Stomach smooth muscle (tissue), 2 donors: ENCODE results near the gene CD7.

ENCODE experiments used
- H3K27ac ChIP-seq: one replicate; pipeline ENCODE4 v1.7.0; 2013; ENCODE audit warnings: mild to moderate bottlenecking, low read length, inconsistent platforms
- H3K27me3 ChIP-seq, 2 donors: one replicate each; pipeline ENCODE4 v1.7.0; 2013; ENCODE audit warnings: low read length in 2 of 2; ENCODE audit not compliant: insufficient read depth in 2 of 2, control insufficient read depth in 1 of 2
- H3K36me3 ChIP-seq, 2 donors: one replicate each; pipeline ENCODE4 v1.7.0; 2013; ENCODE audit warnings: low read length in 2 of 2; ENCODE audit not compliant: control insufficient read depth in 2 of 2, insufficient read depth in 2 of 2
- H3K4me1 ChIP-seq: one replicate; pipeline ENCODE4 v1.7.0; 2013; ENCODE audit warnings: low read length; ENCODE audit not compliant: control insufficient read depth, insufficient read depth
- H3K4me3 ChIP-seq, 2 donors: one replicate each; pipeline ENCODE4 v1.7.0; 2013; ENCODE audit warnings: low read length in 2 of 2
- H3K9ac ChIP-seq, 2 donors: one replicate each; pipeline ENCODE4 v1.7.0; 2013; ENCODE audit warnings: low read length in 2 of 2, mild to moderate bottlenecking in 1 of 2
- H3K9me3 ChIP-seq, 2 donors: one replicate each; pipeline ENCODE4 v1.7.0; 2013; ENCODE audit warnings: low read length in 2 of 2; ENCODE audit not compliant: control insufficient read depth in 2 of 2
- donor health status: healthy.
- donor health status: Pancreatic carcinoma.

Gene CD7

GRCh38 chr17:82281076-82281475 is 36.3 kb downstream of the CD7 start:
- Histone ChIP-seq H3K9ac (no peak overlapping the region), H3K36me3 (peaks cover 4% of the 10 kb centered on the region in 2 donors), H3K9me3 (no peaks in the 10 kb centered on the region), H3K27ac (no peak overlapping the region), H3K4me3 (no peak overlapping the region), H3K27me3 (no peaks in the 10 kb centered on the region), H3K4me1 (peaks cover 4% of the 10 kb centered on the region)

- no peak overlapping the region for H3K4me3 ChIP-seq
- H3K27me3 ChIP-seq = no peaks in the 10 kb centered on the region
- no peaks in the 10 kb centered on the region for H3K9me3 ChIP-seq
- H3K9ac ChIP-seq = no peak overlapping the region
- H3K4me1 ChIP-seq = peaks cover 4% of the 10 kb centered on the region
- peaks cover 4% of the 10 kb centered on the region in 2 donors for H3K36me3 ChIP-seq
- no peak overlapping the region for H3K27ac ChIP-seq
Measured at GRCh38 chr17:82280537-82280936, 36.9 kb downstream of the CD7 start.

DNA sequence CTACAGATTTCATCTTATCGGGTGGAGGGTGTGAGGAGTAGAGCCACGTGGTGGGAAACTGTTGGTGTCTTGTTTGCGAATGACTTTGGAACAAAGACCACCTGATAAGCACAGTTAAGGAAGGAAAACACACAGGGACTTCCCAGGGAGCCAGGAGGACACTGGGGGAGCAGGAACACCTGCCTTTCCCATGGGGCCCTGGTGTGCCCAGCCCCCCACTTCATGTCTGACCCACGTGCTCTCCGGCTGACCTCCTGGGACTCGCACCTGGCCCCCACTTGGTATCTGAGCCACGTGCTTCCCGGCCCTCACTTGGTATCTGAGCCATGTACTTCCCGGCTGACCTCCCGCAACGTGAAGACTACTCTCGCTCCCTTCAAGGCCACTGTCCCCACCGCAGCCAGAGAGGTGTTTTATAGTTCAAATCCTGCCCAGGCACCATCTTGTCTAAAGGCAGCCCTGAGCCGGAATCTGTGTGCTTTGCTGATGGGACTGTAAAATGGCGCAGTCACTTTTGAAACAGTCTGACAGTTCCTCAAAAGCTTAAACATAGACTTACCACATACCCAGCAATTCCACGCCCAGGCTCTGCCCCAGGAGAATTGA is 38.5 kb downstream of the CD7 start:
- H3K4me1 ChIP-seq = peaks cover 16% of the 10 kb centered on the region
- no peak overlapping the region for H3K4me3 ChIP-seq
- H3K9me3 ChIP-seq = no peaks in the 10 kb centered on the region
- H3K9ac ChIP-seq = no peak overlapping the region
- H3K27me3 ChIP-seq = no peaks in the 10 kb centered on the region
- no peak overlapping the region for H3K27ac ChIP-seq
- H3K36me3 ChIP-seq = peaks cover 4% of the 10 kb centered on the region in 2 donors

GRCh38 chr17:82278308-82278707 is 39.1 kb downstream of the CD7 start:
- Histone ChIP-seq H3K27me3 (no peaks in the 10 kb centered on the region), H3K9ac (no peak overlapping the region), H3K9me3 (no peaks in the 10 kb centered on the region), H3K4me3 (no peak overlapping the region), H3K27ac (no peak overlapping the region), H3K4me1 (peaks cover 19% of the 10 kb centered on the region), H3K36me3 (peaks cover 4% of the 10 kb centered on the region in 2 donors)

GRCh38 chr17:82277851-82278250 is 39.6 kb downstream of the CD7 start:
- Histone ChIP-seq H3K27ac (no peak overlapping the region), H3K9ac (no peak overlapping the region), H3K27me3 (no peaks in the 10 kb centered on the region), H3K36me3 (peaks cover 4% of the 10 kb centered on the region in 2 donors), H3K9me3 (no peaks in the 10 kb centered on the region), H3K4me3 (no peak overlapping the region), H3K4me1 (peaks cover 15% of the 10 kb centered on the region)

DNA sequence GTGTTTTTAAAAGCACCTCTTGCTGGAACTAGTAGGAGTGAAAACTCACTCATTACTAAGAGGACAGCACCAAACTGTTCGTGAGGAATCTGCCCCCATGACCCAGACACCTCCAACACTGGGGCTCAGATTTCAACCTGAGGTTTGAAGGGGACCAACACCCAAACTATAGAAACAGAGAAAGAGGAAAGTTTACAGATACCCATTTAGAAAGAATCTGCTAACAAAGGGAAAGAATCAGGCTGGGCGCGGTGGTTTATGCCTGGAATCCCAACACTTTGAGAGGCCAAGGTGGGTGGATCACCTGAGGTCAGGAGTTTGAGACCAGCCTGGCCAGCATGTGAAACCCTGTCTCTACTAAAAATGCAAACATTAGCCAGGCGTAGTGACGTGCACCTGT is 40.5 kb downstream of the CD7 start:
- Histone ChIP-seq H3K9ac (no peak overlapping the region), H3K27ac (no peak overlapping the region), H3K9me3 (no peaks in the 10 kb centered on the region), H3K4me3 (no peak overlapping the region), H3K4me1 (peaks cover 19% of the 10 kb centered on the region), H3K36me3 (peaks cover 4% of the 10 kb centered on the region in 2 donors), H3K27me3 (no peaks in the 10 kb centered on the region)

GRCh38 chr17:82275326-82275725 is 42.1 kb downstream of the CD7 start:
- Histone ChIP-seq H3K36me3 (peaks cover 11 to 14% of the 10 kb centered on the region in 2 donors), H3K9ac (no peak overlapping the region), H3K4me1 (peaks cover 35% of the 10 kb centered on the region), H3K27ac (no peak overlapping the region), H3K4me3 (no peak overlapping the region), H3K27me3 (no peaks in the 10 kb centered on the region), H3K9me3 (no peaks in the 10 kb centered on the region)

DNA sequence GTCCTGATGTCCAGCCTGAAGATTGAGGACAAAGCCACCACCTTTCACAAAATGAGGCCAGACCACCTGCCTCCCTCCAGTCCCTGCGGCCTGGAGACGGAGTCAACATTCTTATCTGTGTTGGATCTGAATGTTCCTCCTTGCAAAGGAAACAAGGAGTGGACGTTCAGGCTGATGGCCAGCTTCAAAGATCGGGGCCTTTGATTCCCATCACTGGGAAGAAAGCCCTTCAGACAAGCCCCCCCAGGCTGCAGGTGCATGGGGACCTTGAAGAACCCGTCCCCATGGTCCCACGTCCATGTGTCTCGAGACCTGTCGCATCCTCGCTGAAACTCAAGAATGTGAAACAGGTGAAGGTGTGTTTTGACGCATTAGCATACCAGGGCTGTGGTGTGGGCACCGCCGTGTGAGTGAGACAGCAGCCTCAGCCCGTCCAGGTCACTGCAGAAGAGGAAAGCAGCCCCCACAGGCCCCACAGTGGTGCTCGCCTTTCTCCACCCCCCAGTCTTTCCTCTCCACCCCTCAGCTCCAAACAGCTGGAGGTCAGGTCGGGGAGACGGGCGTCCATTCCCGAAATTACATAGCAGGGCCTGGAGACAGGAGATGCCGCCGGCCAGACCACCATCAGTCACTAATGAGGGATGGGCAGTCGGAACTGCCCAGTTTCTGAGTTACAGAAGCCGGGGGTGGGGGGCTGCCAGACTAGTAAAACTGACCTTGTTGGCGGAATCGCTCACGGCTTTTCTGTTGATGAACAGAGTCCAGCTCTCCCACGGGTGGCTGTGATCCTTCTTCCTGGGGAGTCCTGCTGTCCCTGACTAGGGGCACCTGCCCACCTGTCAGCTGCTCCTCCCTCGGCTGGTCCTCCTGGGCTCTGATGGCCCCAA is 43.0 kb downstream of the CD7 start:
- H3K9ac ChIP-seq = peak overlapping the region; percentile 64 to 81
- peak overlapping the region; percentile 78 to 86 for H3K4me3 ChIP-seq
- H3K27ac ChIP-seq = peak overlapping the region; percentile 91
- H3K4me1 ChIP-seq = peaks cover 45% of the 10 kb centered on the region
- no peaks in the 10 kb centered on the region for H3K27me3 ChIP-seq
- no peaks in the 10 kb centered on the region for H3K9me3 ChIP-seq
- H3K36me3 ChIP-seq = peaks cover 11 to 17% of the 10 kb centered on the region in 2 donors

DNA sequence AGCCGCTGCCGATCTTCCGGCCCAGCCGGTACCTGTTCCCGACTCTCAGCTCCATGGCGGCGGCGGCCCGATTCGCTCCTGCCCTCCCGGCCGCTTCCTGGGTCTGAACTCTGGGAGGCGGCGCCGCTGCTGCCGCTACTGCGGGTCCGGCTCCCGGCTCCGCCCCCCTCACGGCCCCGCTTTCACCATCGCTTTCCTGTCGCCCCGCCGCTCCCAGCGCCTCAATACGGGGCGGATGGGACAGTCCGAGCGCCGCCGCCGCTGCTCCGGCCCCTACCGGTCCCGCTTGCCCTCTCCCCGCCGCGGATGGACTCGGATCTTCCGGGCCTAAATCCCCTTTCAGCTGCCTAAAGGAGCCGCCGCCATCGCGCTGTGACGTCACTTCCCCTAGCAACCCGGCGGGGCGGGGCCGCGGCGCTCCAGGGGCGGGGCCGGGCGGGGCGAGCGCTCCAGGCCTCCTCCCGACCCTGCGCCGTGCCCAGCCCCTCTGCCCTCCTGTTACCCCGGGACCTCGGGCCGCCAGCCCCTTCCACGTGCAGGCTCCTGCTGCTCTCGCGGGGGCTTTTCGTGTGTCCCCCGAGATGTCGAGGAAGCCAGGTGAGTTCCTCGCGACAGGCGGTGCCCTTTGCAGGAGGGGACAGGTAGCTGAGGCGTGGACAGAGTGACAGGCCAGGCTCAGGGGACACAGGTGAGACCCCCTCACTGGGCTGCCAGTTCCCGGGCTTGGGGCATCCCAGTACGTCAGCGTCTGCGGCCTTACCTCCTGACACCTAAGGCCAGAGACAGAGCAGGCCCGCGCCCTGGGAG is 43.9 kb downstream of the CD7 start, which contains the start of gene CSNK1D:
CSNK1D (minus strand) TSS at position 374 of the 807 bp plus-strand sequence; CDS start at position 55, 319 bp downstream.
- H3K36me3 ChIP-seq = peaks cover 11 to 17% of the 10 kb centered on the region in 2 donors
- peak within 1 kb of the TSS; percentile 91 for H3K27ac ChIP-seq
- H3K9ac ChIP-seq = peak within 1 kb of the TSS; percentile 81 to 84
- H3K4me1 ChIP-seq = peaks cover 53% of the 10 kb centered on the region
- peak within 1 kb of the TSS; percentile 86 to 89 for H3K4me3 ChIP-seq
- no peaks in the 10 kb centered on the region for H3K27me3 ChIP-seq
- H3K9me3 ChIP-seq = no peaks in the 10 kb centered on the region

DNA sequence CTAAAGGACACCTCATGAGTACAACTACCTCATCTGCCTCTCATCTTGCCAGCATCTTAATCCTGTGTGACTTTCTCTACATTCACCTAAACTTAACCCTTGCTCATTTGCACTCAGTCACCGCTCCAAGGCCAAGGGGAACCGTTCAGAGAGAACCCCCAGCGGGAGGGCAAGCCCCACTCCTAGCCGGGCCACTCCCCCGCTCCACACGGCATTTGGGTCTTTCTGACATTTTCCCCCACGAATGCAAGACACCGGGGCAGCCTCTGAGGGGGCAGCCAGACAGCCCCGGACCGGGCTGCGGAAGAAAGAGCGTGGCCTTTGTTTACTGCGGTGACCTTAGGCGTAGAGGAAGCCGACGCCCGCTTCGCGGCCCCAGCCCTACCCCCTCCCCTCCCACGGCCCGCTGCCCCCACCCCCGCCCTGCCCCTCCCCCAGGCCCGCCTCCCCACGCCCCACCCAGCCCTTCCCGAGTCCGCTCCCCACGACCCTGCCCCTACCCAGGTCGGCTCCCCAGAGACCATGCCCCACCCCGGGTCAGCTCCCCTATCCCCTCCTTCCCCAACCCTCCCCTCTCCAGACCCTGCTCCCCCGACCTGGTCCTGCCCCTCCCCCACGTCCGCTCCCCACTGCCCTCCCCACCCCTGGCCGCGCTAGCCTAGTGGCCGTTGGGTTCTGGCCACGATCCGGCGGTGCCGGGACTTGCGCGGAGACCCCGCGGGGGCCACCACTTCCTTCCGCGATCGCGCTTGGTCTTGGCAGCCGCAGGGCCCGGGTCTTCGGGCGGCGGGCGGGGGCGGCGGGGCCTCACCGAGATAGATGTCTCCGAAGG is 44.7 kb downstream of the CD7 start:
- H3K4me3 ChIP-seq = peak overlapping the region; percentile 86 to 89
- H3K27me3 ChIP-seq = no peaks in the 10 kb centered on the region
- H3K9me3 ChIP-seq = no peaks in the 10 kb centered on the region
- H3K9ac ChIP-seq = peak overlapping the region; percentile 62 to 84
- H3K36me3 ChIP-seq = peaks cover 6 to 16% of the 10 kb centered on the region in 2 donors
- peaks cover 61% of the 10 kb centered on the region for H3K4me1 ChIP-seq
- H3K27ac ChIP-seq = peak overlapping the region; percentile 91
